ENCODE measurements around the gene HES7. TPM values are rescaled to one million over a fixed set of nuclear protein-coding genes. Genes with fewer than 3 reads are reported as not detected.

Gene HES7
- total RNA-seq, 1 donor from 2014 or later: 0.46 TPM

DNA sequence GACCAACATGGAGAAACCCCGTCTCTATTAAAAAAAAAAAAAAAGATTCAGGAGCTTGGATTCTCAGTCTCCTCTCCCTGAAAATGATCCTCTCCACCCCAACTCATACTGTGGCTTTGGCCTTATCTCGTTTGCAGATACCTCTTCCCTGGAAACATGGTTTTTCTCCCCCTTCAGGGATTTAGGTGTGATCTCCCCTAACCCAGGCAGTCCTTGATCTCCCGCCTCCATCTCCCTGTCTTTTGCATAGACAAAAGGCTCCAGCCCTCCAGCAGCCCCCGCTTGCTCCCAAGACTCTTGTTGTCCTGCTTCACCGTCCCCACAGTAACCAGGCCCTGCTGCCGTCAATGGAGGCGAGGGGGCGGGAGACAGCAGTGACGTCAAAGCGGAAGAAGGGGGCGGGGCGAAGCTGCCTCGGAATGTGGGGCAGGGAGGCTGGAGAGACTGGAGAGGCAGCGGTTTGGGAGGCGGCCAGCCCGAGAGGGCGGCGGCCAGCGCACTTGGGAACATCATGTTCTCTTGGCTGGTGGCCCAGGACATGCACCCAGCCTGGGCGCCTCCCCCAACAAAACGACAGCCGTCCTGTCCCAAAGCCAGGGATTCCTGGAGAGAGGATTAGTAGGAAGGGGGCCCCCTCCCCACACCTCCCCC, 30.2 kb upstream of the HES7 start:
- peaks cover 4% of the 10 kb centered on the region for H3K27me3 Mint-ChIP-seq
- H3K9me3 Mint-ChIP-seq: no peaks in the 10 kb centered on the region
- no peak overlapping the region for H3K27ac Mint-ChIP-seq
- peaks cover 6% of the 10 kb centered on the region for H3K36me3 Mint-ChIP-seq
- TF ChIP-seq CTCF (conservative IDR thresholded peaks at IDR 0.05): no peak
- H3K4me1 Mint-ChIP-seq (ENCODE audit: unreplicated experiment): peaks cover 21% of the 10 kb centered on the region
- no peak overlapping the region for H3K4me3 Mint-ChIP-seq
- DNase-seq (ENCODE audit: extremely low spot score, unreplicated experiment): peak; percentile 94

DNA sequence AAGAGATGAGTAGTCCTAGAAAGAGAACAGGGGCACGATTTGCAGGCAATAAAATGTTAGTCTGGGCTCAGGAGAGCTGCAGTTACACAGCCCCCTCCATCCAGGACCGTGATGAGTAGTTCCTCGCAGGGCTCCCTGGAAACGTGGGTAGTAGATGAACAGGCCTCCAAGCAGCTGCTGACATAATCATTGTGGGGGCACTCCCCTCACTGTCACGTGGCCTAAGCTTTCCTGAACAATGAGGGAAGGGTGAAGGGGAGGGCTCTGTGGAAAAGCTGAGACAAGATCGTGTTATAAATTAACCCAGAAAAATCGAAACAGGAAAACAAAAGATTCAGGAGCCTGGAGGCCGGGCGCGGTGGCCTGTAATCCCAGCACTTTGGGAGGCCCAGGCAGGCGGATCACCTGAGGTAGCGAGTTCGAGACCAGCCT, 29.6 kb upstream of the HES7 start:
- TF ChIP-seq CTCF (conservative IDR thresholded peaks at IDR 0.05): no peak
- peak overlapping the region; percentile 97 for H3K4me3 Mint-ChIP-seq
- H3K27me3 Mint-ChIP-seq: peaks cover 4% of the 10 kb centered on the region
- DNase-seq (ENCODE audit: extremely low spot score, unreplicated experiment): peak; percentile 67
- no peaks in the 10 kb centered on the region for H3K9me3 Mint-ChIP-seq
- H3K36me3 Mint-ChIP-seq: peaks cover 2% of the 10 kb centered on the region
- no peak overlapping the region for H3K27ac Mint-ChIP-seq
- peaks cover 21% of the 10 kb centered on the region for H3K4me1 Mint-ChIP-seq (ENCODE audit: unreplicated experiment)

GRCh38 chr17:8153031-8153451, 29.1 kb upstream of the HES7 start:
- Mint-ChIP-seq H3K27me3 (peaks cover 4% of the 10 kb centered on the region), H3K27ac (no peak overlapping the region), H3K4me3 (peak overlapping the region; percentile 97), H3K4me1 (ENCODE audit: unreplicated experiment) (peaks cover 21% of the 10 kb centered on the region), H3K9me3 (no peaks in the 10 kb centered on the region), H3K36me3 (no peaks in the 10 kb centered on the region)
- no peak for DNase-seq (ENCODE audit: extremely low spot score, unreplicated experiment)
- TF ChIP-seq CTCF (conservative IDR thresholded peaks at IDR 0.05): no peak

GRCh38 chr17:8152112-8152775, 28.3 kb upstream of the HES7 start, which contains the start of gene PER1:
Gene PER1 (minus strand): TSS chr17:8152404. CDS start chr17:8150706, 1,698 bp downstream.
- no peak within 1 kb of the TSS for H3K27ac Mint-ChIP-seq
- H3K4me3 Mint-ChIP-seq: peak within 1 kb of the TSS; percentile 97
- peaks cover 21% of the 10 kb centered on the region for H3K4me1 Mint-ChIP-seq (ENCODE audit: unreplicated experiment)
- H3K27me3 Mint-ChIP-seq: peaks cover 4% of the 10 kb centered on the region
- no peaks in the 10 kb centered on the region for H3K36me3 Mint-ChIP-seq
- peak; percentile 95 for DNase-seq (ENCODE audit: extremely low spot score, unreplicated experiment)
- no peaks in the 10 kb centered on the region for H3K9me3 Mint-ChIP-seq
- TF ChIP-seq CTCF (conservative IDR thresholded peaks at IDR 0.05): no peak

- Mint-ChIP-seq H3K9me3 (no peaks in the 10 kb centered on the region), H3K36me3 (no peaks in the 10 kb centered on the region), H3K4me3 (peak overlapping the region; percentile 97), H3K27ac (no peak overlapping the region), H3K27me3 (peaks cover 4% of the 10 kb centered on the region), H3K4me1 (ENCODE audit: unreplicated experiment) (peaks cover 21% of the 10 kb centered on the region)
- DNase-seq (ENCODE audit: extremely low spot score, unreplicated experiment): no peak
- TF ChIP-seq CTCF (conservative IDR thresholded peaks at IDR 0.05): no peak
Observed at GRCh38 chr17:8151641-8152111, 27.8 kb upstream of the HES7 start.

Measured in type B pancreatic cell (in vitro differentiated cells).